Stimulated activated CD8-positive, alpha-beta memory T cell treated with anti-CD3 and anti-CD28 coated beads, Interleukin-7, amount 100 ng/mL, for 1 hour (primary cell): ENCODE data around the gene ITM2C.

Experiments used
- DNase-seq, 2 donors: peaks; one replicate each; pipeline ENCODE4 v3.0.0-alpha.2; 2020; ENCODE audit warnings: low read depth in 2 of 2

The ITM2C gene

DNA sequence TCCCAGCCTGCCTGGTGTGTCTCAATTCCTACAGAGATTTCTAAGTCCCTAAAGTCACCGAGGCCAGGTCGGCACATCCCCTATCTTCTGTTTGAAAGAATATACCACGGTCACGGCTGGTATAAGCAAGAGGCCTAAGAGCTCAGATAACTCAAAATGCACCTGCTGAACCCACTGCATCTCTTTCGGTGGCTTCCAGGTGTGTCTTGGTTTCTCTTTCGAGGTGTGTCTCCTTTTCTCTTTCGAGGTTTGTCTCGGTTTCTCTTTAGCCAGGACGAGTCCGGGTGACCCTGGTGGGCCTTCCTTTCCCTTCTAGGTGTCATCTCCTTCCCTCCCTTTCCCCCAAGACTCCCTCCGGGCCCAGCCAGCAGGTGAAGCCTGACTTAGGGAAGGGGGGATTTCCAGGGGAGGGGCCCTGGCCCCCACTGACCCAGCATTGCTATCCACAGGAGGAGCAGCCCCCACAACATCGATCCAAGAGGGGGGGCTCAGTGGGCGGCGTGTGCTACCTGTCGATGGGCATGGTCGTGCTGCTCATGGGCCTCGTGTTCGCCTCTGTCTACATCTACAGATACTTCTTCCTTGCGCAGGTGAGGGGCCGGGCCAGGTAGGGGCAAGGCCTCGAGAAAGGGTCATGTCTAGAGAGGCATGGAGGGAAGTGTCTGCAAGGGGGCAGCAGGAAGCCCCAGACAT, 8.4 kb downstream of the ITM2C start:
- DNase-seq, result no peak

DNA sequence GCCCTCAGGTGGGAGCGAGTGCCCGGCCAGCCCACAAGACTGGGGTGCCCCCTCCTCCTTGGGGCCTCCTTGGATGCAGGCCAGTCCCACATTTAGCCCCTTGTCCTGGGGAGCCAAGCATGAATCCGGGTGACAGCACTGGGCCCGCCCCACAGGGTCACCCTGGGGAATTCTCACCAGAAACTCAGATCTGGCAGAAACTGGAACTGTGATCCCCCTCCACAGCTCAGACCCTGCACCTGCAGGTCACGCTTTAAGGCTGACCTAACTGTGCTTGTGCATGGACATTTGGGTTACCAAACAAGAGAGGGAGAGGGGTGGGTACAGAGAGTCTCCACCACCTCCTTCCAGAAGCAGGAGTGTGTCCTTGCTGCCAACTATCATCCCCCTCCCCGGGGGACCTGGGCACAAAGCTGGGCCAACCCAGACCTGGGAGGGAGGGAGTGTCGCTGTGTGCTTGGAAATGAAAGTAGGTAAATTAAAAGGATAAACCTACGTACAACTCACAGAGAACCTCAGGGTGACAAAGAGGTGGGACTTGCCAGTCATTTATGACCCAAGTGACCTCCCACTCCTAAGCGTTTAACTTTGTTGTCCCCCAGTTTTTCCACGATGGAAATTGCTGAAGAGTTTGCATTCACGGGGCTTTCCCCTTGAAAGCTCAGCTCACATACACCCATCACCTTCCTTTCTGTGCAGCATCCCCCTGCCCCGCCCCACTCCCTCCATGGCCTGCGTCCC, 9.1 kb downstream of the ITM2C start:
- DNase-seq, result no peak

DNA sequence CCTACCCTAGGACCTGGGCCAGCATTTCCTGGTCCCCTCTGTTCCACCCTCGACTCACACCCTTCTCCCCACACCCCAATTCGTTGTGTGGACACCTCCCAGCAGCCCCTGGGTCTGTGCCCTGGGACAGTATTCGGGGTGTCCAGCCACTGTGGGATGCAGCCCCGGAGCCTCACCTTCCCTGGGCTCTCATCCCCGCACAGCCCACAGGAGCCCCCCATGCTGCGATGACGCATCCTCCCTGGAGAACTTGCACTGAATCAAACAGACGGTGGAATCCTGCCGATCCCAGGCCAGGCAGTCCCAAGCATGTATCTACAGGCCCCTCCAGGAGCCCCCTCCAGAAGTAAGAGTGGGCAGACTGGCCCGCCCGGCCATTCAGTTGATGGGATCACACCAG, 9.7 kb downstream of the ITM2C start:
- DNase-seq, result no peak

DNA sequence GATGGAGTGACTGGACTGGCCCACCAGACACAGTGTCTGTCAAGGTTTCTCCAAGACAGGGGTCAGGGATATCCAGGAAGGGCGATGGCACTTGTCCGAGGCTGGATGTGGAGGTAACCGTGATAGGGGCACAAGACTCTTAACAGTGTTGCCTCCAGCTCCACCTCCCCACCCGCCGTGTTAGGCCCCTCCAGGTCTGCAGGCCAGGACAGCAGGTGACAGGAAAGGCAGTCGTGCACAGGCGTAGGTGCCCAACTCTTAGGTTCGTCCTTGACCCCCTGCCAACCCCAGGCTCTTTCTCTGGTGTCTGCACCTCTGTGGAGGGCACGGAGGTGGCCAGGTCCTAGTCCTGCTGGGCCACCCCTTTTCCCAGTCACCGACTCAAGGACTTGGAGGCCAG, 10.1 kb downstream of the ITM2C start:
- DNase-seq, result no peak

DNA sequence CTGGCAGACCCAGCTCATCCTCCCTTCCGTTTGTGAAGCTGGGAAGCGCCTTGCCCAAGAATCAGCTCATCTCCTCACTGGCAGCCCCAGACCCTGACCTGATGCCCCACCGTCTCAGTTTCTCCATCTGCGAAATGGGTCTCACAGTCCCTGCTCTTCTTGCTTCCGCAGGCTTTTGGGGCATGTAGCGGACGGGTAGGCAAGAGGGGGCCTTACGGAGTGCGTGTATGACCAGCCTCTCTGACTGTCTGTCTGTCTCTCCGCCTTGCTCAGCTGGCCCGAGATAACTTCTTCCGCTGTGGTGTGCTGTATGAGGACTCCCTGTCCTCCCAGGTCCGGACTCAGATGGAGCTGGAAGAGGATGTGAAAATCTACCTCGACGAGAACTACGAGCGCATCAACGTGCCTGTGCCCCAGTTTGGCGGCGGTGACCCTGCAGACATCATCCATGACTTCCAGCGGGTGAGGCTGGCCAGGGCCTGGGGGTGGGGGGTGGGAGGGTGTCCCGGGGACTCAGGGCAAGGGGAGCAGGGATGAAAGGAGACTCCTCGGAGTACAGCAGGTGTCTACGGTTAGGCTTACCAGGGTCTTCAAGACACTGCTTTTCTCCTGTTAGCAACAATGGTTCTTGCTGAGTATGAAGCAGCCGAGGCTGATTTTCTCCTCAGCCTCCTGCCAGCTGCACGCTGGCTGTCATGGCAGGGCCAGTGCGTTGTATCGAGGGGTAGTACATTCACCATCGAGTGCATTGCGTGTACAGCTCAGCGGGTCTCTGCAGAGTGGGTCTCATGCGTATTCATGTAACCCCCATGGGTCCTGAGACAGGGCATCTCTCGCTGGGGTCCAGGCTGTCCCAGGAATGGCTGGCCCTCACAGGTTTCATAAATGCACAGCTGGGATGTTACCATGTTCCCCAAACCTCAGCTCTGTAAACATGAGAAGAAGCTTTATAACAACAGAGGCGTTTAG, 10.9 kb downstream of the ITM2C start:
- DNase-seq, result no peak

DNA sequence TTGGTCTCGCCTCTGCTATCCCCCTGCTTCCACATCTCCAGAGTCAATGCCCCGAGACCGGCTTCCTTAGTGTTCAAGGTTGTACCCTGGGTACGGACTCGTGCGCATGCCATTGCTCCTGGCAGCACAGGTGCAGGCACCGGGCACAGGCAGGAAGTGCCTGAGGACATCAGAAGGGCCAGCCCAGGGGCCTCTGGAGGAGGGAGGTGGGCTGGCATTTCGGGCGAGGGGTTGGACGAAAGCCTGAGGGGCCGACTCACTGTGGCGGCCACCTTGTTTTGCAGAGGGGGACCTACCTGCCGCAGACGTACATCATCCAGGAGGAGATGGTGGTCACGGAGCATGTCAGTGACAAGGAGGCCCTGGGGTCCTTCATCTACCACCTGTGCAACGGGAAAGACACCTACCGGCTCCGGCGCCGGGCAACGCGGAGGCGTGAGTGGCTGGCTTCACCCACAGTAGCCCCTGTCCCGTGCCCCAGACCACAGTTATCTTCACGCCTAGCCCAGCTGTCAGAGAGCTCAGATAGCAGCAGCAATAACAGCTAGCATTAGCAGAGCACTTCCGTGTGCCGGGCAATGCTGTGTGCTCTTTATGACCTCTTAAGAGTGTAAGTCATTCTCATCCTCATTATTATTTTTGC, 12.5 kb downstream of the ITM2C start:
- no peak for DNase-seq

DNA sequence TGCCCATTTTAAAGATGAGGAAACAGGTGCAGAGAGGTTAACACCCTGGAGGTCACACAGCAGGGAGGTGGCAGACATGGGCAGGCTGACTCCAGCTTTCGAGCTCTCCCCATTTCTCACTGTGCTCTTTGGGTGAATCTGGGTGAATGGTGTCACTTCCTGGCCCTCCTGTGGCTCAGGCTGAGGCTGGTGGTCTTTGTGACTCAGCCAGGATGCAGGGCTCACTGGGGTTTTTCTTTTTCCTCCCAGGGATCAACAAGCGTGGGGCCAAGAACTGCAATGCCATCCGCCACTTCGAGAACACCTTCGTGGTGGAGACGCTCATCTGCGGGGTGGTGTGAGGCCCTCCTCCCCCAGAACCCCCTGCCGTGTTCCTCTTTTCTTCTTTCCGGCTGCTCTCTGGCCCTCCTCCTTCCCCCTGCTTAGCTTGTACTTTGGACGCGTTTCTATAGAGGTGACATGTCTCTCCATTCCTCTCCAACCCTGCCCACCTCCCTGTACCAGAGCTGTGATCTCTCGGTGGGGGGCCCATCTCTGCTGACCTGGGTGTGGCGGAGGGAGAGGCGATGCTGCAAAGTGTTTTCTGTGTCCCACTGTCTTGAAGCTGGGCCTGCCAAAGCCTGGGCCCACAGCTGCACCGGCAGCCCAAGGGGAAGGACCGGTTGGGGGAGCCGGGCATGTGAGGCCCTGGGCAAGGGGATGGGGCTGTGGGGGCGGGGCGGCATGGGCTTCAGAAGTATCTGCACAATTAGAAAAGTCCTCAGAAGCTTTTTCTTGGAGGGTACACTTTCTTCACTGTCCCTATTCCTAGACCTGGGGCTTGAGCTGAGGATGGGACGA, 13.2 kb downstream of the ITM2C start:
- peak; percentile 39 to 54 for DNase-seq

DNA sequence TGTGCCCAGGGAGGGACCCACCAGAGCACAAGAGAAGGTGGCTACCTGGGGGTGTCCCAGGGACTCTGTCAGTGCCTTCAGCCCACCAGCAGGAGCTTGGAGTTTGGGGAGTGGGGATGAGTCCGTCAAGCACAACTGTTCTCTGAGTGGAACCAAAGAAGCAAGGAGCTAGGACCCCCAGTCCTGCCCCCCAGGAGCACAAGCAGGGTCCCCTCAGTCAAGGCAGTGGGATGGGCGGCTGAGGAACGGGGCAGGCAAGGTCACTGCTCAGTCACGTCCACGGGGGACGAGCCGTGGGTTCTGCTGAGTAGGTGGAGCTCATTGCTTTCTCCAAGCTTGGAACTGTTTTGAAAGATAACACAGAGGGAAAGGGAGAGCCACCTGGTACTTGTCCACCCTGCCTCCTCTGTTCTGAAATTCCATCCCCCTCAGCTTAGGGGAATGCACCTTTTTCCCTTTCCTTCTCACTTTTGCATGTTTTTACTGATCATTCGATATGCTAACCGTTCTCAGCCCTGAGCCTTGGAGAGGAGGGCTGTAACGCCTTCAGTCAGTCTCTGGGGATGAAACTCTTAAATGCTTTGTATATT, 14.0 kb downstream of the ITM2C start:
- DNase-seq, result no peak

DNA sequence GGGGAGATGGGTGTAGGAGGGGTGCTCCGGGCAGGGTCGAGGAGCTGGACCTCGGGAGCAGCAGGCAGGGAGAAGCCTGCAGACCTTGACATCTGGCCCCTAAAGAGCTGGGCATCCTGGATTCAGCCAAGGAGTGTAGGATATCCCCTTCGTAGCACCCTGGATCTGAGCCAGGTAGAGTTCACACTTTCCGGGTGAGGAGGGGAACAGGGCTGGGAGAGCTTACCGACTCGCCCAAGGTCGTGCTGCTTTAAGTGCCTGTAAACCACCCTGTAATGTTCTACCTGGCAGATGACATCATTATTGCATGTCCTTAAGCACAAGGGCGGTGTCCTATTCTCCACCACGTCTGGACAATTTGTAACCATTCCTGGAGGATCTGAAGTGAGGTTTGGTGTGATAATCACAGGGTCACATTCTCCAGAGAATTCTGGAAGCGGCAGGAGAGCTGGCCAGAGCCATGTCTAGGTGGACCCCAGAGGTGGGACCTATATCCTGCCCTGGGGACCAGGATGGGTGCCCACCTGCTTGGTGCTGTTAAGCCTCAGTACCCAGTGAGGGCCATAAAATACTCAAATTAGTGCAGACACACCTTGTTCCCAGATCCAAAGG, 14.6 kb downstream of the ITM2C start:
- DNase-seq, result no peak

DNA sequence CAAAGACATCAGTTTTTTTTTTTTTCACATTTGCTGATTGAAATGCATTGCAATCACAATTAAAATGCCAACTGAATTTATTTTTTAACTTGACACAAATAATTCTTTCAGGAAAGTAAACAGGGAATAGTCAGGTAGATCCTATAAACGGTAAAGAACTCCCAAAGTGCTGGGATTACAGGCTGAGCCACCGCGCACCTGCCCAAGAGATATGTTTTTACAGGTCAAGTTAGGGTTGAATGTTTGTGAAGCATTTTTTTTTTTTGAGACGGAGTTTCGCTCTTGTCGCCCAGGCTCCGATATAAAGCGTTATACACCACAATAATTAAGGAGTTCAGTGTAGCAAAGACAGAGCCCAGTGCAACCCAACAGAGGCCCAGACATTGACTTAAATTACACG, 15.1 kb downstream of the ITM2C start:
- no peak for DNase-seq

DNA sequence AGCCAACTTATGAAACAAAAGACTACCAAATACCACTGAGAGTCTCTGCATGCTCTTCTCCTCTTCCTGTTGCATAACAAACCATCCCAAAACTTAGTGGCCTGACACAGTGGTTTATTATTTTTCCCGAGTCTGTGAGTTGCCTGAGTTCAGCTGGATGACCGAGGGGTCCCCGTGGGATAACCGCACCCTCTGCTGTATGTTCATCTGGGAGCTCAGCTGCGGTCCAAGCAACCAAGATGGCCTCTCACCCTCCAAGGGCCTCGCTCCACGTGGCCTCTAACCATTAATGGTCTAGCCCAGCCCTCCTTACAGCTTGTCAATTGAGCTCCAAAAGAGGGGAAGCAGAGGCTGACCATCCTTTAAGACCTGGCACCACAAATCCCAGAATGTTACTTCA, 17.1 kb downstream of the ITM2C start:
- no peak for DNase-seq

DNA sequence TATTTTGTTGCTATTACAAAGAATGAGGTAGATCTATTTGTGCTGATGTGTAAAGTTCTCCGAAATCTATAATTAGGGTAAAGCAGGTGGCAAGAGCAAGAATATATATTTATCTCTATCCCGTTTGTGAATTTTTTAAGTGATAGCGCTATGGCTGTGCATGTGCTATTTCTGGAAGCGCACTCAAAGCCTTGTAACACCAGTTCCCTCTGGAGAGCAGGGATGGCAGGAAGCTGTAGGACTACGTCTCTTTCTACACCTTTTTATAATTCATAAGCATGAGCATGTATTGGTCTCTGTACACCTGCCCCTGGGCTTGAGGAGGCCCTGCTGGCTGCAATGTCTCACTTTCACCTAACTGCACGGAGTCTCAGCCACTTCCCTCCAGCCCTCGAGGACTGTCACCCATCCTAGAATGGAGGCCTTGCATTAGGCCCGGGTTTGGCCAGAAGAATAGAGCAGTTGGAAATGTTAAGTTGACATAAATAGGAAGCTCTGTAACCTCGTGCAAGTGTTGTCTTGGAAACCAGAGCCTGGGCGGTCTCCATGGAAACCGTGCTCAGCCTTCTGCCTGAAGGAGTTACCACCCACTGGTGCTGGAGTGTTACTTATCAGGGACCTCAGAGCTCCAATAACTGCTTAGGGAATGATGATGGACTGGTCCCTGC, 20.9 kb downstream of the ITM2C start:
- DNase-seq, result no peak

DNA sequence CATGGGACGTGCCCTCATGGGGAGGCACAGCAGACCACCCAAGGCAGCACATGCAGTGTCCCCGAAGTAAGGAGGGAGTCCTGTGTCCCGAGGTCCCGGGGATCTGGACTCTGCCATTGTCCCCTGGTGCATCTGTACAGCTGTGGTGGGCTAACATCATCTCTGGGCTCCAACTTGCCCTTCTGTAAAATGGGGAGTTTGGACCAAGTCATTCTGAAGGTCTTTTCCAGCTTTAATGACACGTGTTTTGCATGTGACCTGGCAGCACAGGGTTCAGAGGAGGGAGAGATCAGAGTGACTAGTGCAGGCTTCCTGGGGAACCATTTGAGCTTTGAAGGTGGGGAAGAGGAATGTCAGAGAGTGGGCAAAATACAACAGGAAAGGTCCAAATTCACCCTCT, 21.5 kb downstream of the ITM2C start:
- no peak for DNase-seq

DNA sequence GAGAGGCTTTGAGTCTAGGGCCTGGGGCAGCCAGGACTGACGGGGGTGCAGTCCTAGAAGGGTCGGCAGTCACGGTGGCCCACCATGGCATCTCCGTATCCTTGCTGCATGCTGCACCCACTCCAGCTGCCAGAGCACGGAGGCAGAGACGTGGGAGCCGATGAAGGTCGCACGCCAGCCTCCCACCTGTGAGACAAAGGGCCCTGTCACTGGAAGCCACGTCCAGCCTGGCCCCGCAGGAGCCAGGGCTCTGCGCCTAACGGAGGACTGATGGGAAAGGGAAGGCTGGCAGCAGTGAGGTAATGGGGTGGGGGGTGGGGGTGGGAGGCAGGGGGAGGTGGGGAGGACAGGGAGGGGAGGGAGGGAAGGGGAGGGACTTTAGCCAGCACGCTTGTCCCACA, 21.9 kb downstream of the ITM2C start:
- DNase-seq, result no peak

DNA sequence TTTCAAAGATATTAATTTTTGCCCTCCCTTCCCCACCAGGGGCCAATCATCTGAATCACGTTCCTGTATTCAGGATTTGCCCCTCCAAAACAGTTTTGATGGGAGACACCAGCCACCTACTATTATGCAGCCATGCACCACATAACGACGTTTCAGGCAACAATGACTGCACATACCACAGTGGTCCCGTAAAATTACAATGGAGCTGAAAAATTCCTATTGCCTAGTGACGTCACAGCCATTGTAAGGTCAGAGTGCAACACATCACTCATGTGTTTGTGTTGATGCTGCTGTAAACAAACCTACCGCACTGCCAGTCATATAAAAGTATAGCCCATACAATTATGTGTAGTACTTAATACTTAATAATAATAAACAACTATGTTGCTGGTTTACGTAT, 22.6 kb downstream of the ITM2C start:
- no peak for DNase-seq

DNA sequence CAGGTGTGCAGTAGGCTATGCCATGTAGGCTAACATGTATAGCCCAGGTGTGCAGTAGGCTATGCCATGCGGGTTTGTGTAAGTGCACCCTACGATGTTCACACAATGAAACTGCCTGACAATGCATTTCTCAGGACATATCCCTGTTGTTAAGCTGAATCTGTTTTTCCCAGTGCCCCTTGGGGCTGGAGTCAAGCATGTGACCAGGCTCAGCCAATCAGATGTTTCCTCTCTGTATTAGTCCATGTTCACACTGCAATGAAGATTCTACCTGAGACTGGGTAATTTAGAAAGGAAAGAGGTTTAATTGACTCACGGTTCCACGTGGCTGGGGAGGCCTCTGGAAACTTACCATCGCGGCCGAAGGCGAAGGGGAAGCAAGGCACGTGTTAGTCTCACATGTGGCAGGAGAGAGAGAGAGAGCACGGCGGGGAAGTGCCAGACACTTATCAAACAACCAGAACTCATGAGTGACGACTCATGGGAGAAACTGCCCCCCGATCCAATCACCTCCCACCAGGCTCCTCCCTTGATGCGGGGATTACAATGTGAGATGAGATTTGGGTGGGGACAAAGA, 24.2 kb downstream of the ITM2C start:
- no peak for DNase-seq

DNA sequence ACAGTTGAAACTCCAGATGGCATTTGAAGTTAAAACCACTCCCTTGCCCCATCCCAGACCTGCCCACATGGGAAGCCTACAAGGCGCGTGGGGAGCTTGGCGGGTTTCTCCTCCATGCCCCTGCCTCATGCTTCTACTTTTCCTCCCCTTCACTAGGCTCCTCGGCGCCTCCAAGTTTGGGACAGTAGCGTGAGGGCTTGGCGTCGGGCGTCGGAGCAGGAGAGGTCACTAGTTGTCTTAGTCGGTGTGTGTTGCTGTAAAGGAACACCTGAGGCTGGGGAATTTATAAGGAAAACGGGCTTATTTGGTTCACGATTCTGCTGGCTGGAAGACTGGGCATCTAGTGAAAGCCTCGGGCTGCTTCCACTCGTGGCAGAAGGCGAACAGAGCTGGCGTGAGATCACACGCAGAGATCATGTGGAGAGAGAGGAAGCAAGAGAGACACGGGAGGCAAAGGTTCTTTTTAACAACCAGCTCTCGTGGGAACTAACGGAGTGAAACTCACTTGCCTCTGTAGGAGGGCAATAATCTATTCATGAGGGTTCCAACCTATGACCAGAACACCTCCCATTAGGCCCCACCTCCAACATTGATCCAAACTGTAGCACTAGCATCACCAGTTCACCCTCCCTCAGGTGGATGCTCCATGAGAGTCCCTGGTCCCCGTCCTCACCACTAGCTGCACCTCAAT, 25.3 kb downstream of the ITM2C start:
- no peak for DNase-seq

DNA sequence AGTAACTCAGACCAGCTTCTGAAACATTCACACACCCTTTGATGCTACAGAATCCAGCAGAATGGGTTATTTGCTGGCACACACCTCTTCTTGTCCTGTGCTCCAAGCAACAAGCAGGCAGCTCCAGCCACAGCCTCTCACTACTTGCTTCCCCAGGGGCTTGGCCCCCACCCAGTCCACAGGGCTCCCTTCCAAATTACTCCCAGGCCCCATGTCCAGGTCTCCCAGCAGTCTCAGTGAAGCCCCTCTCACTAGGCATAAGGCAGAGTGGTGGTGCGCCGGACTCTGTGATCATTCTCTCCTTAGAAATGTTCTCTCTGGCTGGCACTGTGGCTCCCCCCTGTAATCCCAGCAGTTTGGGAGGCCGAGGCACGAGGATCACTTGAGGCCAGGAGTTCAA, 25.9 kb downstream of the ITM2C start:
- no peak for DNase-seq

DNA sequence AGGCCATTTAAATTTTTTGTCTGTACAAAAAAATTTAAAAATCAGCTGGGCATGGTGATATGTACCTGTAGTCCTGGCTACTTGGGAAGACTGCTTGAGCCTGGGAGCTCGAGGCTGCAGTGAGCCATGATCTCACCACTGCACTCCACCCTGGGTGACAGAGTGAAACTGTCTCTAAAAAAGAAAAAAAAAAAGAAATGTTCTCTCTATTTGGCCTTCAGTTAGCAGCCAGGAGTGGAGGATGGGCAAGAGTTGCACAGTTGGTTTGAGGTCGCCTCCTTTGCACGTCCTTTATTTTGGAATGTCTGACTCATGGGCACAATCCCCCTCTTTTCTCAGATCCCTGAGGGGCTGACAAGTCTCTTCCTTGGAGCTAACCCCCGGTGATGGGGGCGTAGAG, 26.3 kb downstream of the ITM2C start:
- DNase-seq, result no peak
